DND-41 (cell line): ENCODE measurements around the gene ZSCAN1.

Source experiments
- ATAC-seq: fragments of 200-7000 bp; cut with Tn5 transposase; 3 replicates; pipeline ENCODE4 v1.9.1; 2021; ENCODE audit warnings: low read depth; ENCODE audit not compliant: insufficient read depth
- DNase-seq: peaks from one replicate; pipeline ENCODE4 v3.0.0-alpha.2; 2020
- H2AFZ ChIP-seq: 2 replicates; pipeline ENCODE4 v1.6.0; 2012; ENCODE audit warnings: low read depth, low read length
- H3K27ac ChIP-seq: 2 replicates; pipeline ENCODE4 v1.5.1; 2012; ENCODE audit warnings: low read length, inconsistent platforms
- H3K27me3 ChIP-seq: fragments of 200-600 bp; sonication (generic); 2 replicates; pipeline ENCODE4 v1.6.0; 2012; ENCODE audit warnings: low read length, mild to moderate bottlenecking, inconsistent platforms; ENCODE audit not compliant: insufficient read depth, poor library complexity
- H3K36me3 ChIP-seq: 2 replicates; pipeline ENCODE4 v1.5.1; 2012; ENCODE audit warnings: low read length, inconsistent platforms; ENCODE audit not compliant: insufficient read depth
- H3K4me1 ChIP-seq: 2 replicates; pipeline ENCODE4 v1.5.1; 2012; ENCODE audit warnings: mild to moderate bottlenecking, low read length; ENCODE audit not compliant: insufficient read depth
- H3K4me2 ChIP-seq: 2 replicates; pipeline ENCODE4 v1.6.0; 2012; ENCODE audit warnings: mild to moderate bottlenecking, moderate library complexity, low read length, inconsistent platforms; ENCODE audit not compliant: insufficient read depth
- H3K4me3 ChIP-seq, 2 experiments: fragments of 200-600 bp in 1 of 2; shearing (Covaris generic) in 1 of 2; 2 replicates each; pipeline ENCODE4 v1.5.1; 2012 to 2016; ENCODE audit warnings: inconsistent platforms in 2 of 2, low read length in 2 of 2, mild to moderate bottlenecking in 2 of 2, low read depth in 1 of 2, moderate library complexity in 1 of 2
- H3K79me2 ChIP-seq: 2 replicates; pipeline ENCODE4 v1.6.0; 2012; ENCODE audit warnings: low read length, inconsistent platforms; ENCODE audit not compliant: insufficient read depth
- H3K9ac ChIP-seq: 2 replicates; pipeline ENCODE4 v1.6.0; 2012; ENCODE audit warnings: low read depth, mild to moderate bottlenecking, inconsistent platforms, low read length, moderate library complexity
- H3K9me3 ChIP-seq: 2 replicates; pipeline ENCODE4 v1.5.1; 2012; ENCODE audit warnings: low read length, moderate library complexity, mild to moderate bottlenecking, inconsistent platforms; ENCODE audit not compliant: insufficient read depth, severe bottlenecking
- H4K20me1 ChIP-seq: 2 replicates; pipeline ENCODE4 v1.6.0; 2012; ENCODE audit warnings: low read length; ENCODE audit not compliant: insufficient read depth
- EZH2 ChIP-seq: IDR thresholded peaks from 3 replicates; pipeline ENCODE4 v1.6.1; 2012; ENCODE audit warnings: borderline replicate concordance, low read depth, mild to moderate bottlenecking, moderate library complexity, low read length, inconsistent platforms; ENCODE audit not compliant: severe bottlenecking
- TF ChIP-seq, protein P1 (sequence below): IDR thresholded peaks from 2 replicates; pipeline ENCODE4 v1.5.1; 2012; ENCODE audit warnings: borderline replicate concordance, low read length, moderate library complexity, mild to moderate bottlenecking; ENCODE audit not compliant: poor library complexity, severe bottlenecking; ENCODE audit errors: extremely low read depth

ZSCAN1 gene

DNA sequence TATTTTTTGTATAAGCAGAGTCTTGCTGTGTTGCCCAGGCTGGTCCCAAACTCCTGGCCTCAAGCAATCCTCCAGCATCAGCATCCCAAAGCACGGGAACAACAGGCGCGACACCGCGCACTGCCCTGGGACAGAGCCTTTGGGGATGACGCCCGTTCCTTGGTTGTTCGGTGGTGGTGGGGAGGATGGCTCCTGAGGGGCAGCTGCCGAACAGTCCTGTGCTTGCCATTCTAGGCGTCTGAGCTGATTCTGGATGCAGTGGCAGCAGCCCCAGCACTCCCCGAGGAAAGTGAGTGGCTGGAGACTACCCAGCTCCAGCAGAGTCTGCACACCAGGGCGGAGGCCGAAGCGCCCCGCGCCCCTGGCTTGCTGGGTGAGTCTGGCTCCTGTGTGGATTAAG, 18.4 kb downstream of the ZSCAN1 start:
- Histone ChIP-seq H3K4me2 (no peak overlapping the region), H3K9me3 (peaks cover 7% of the 10 kb centered on the region), H4K20me1 (no peaks in the 10 kb centered on the region), H2AFZ (no peak overlapping the region), H3K79me2 (no peaks in the 10 kb centered on the region), H3K36me3 (no peaks in the 10 kb centered on the region), H3K9ac (no peak overlapping the region), H3K4me3 (no peak overlapping the region), H3K27me3 (no peaks in the 10 kb centered on the region), H3K27ac (no peak overlapping the region), H3K4me1 (no peaks in the 10 kb centered on the region)
- TF ChIP-seq, protein P1, sequence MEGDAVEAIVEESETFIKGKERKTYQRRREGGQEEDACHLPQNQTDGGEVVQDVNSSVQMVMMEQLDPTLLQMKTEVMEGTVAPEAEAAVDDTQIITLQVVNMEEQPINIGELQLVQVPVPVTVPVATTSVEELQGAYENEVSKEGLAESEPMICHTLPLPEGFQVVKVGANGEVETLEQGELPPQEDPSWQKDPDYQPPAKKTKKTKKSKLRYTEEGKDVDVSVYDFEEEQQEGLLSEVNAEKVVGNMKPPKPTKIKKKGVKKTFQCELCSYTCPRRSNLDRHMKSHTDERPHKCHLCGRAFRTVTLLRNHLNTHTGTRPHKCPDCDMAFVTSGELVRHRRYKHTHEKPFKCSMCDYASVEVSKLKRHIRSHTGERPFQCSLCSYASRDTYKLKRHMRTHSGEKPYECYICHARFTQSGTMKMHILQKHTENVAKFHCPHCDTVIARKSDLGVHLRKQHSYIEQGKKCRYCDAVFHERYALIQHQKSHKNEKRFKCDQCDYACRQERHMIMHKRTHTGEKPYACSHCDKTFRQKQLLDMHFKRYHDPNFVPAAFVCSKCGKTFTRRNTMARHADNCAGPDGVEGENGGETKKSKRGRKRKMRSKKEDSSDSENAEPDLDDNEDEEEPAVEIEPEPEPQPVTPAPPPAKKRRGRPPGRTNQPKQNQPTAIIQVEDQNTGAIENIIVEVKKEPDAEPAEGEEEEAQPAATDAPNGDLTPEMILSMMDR = no peak
- no peak for TF ChIP-seq EZH2
- ATAC-seq (no peak), DNase-seq (no peak)

DNA sequence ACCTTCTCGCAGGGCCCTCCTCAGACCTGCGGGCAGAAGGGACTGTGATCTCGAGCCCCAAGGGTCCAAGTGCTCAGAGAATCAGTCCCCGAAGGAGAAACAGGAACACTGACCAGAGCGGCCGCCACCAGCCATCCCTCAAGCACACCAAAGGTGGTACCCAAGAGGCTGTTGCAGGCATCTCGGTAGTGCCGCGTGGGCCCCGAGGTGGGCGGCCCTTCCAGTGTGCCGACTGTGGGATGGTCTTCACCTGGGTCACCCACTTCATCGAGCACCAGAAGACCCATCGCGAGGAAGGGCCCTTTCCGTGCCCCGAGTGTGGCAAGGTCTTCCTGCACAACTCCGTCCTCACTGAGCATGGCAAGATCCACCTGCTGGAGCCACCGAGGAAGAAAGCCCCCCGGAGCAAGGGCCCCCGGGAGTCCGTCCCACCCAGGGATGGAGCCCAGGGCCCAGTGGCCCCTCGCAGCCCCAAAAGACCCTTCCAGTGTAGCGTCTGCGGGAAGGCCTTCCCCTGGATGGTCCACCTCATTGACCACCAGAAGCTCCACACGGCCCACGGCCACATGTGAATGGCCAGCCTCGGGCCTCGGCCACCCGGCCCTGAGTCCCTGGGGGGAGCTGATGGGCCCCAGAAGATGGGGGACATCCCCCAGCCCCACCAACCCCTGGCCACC, 19.8 kb downstream of the ZSCAN1 start:
- no peaks in the 10 kb centered on the region for H3K27me3 ChIP-seq
- H2AFZ ChIP-seq = no peak overlapping the region
- no peaks in the 10 kb centered on the region for H3K79me2 ChIP-seq
- H3K4me3 ChIP-seq = no peak overlapping the region
- H3K9me3 ChIP-seq = peaks cover 7% of the 10 kb centered on the region
- no peak overlapping the region for H3K4me2 ChIP-seq
- H4K20me1 ChIP-seq = no peaks in the 10 kb centered on the region
- DNase-seq = no peak
- TF ChIP-seq, protein P1 = no peak
- TF ChIP-seq EZH2 = no peak
- peaks cover 5% of the 10 kb centered on the region for H3K4me1 ChIP-seq
- ATAC-seq = no peak
- no peaks in the 10 kb centered on the region for H3K36me3 ChIP-seq
- no peak overlapping the region for H3K27ac ChIP-seq
- no peak overlapping the region for H3K9ac ChIP-seq

DNA sequence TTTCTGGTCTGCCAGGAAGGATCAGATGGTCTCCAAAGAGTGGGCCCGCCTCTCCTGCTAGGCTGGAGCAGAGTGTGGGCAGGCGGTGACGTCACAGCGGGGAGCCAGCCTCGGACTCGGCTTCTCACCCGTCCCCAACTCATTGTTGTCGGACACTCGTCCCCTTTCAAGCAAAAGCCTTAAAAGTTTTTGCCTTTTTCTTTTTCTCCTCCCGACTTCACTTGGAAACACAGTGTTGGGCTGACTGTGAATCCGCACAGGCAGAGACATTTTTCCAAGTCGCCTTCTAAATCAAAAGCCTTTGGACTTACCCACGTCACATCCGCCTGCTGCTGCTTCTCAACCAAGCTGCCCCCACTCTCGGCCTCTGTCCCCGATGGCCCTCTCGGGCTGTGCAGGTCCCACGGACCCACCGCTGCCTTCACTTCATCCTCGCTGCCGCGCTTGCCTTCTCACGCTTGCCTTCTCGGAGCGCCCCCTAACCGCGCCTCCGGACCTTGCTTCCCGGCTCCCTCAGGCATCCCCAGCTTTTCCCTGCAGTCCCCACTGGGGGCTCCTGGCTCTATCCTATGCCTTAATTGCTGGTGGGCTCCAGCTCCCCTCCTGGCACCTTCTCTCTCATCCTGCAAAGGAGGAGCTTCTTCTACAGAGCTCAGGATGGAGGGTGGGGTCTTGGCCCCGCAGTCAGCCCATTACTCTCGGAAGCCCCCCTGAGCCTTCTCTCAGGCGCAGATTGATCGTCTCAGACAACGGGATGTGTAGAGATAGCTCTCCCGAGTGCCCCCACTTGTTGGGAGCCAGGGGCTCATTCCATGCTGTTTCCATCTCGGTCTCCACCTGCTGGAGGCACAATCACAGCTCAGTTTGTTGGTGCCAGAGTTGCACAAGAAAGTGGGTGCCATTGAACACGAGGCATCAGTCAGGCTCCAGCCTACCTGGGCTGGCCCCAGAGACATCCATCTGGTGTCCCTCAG, 21.4 kb downstream of the ZSCAN1 start:
- TF ChIP-seq, protein P1 = no peak
- no peak for TF ChIP-seq EZH2
- no peak for ATAC-seq
- no peak overlapping the region for H3K4me2 ChIP-seq
- no peak overlapping the region for H2AFZ ChIP-seq
- H3K27ac ChIP-seq = no peak overlapping the region
- H3K4me3 ChIP-seq = no peak overlapping the region
- H4K20me1 ChIP-seq = no peaks in the 10 kb centered on the region
- H3K36me3 ChIP-seq = peaks cover 8% of the 10 kb centered on the region; the same call in 1 of the 2 replicates
- H3K9me3 ChIP-seq = peaks cover 11% of the 10 kb centered on the region
- H3K4me1 ChIP-seq = peaks cover 17% of the 10 kb centered on the region
- H3K79me2 ChIP-seq = peaks cover 9% of the 10 kb centered on the region
- no peak overlapping the region for H3K9ac ChIP-seq
- DNase-seq = no peak
- H3K27me3 ChIP-seq = no peaks in the 10 kb centered on the region
